ENCODE results near the gene RASGRF2.

Gene RASGRF2

GRCh38 chr5:81137833-81138232, 177.7 kb downstream of the RASGRF2 start:
- H3K27ac ChIP-seq: no peak overlapping the region
- no peak for TF ChIP-seq ZFX (IDR thresholded peaks at IDR 0.05; ENCODE audit: borderline replicate concordance)
- no peak for TF ChIP-seq CTCF (IDR thresholded peaks at IDR 0.05)

- no peak overlapping the region for H3K27ac ChIP-seq
- TF ChIP-seq ZFX (IDR thresholded peaks at IDR 0.05; ENCODE audit: borderline replicate concordance) (no peak), CTCF (IDR thresholded peaks at IDR 0.05) (no peak)
Observed at GRCh38 chr5:81140441-81140840, 180.3 kb downstream of the RASGRF2 start.

GRCh38 chr5:81140943-81141342, 180.8 kb downstream of the RASGRF2 start:
- TF ChIP-seq CTCF (IDR thresholded peaks at IDR 0.05) (no peak), ZFX (IDR thresholded peaks at IDR 0.05; ENCODE audit: borderline replicate concordance) (no peak)
- H3K27ac ChIP-seq: no peak overlapping the region

- TF ChIP-seq ZFX (IDR thresholded peaks at IDR 0.05; ENCODE audit: borderline replicate concordance) (no peak), CTCF (IDR thresholded peaks at IDR 0.05) (no peak)
Observed at GRCh38 chr5:81142108-81142507, 181.9 kb downstream of the RASGRF2 start.

GRCh38 chr5:81145329-81145935, 185.3 kb downstream of the RASGRF2 start:
- TF ChIP-seq ZFX (IDR thresholded peaks at IDR 0.05; ENCODE audit: borderline replicate concordance) (no peak), CTCF (IDR thresholded peaks at IDR 0.05) (no peak)

More at GRCh38 chr5:81142108-81142507, 181.9 kb downstream of the RASGRF2 start:
- H3K27ac ChIP-seq: no peak overlapping the region

GRCh38 chr5:81146031-81146430, 185.9 kb downstream of the RASGRF2 start:
- no peak overlapping the region for H3K27ac ChIP-seq
- TF ChIP-seq CTCF (IDR thresholded peaks at IDR 0.05) (no peak), ZFX (IDR thresholded peaks at IDR 0.05; ENCODE audit: borderline replicate concordance) (no peak)

More at GRCh38 chr5:81145329-81145935, 185.3 kb downstream of the RASGRF2 start:
- no peak overlapping the region for H3K27ac ChIP-seq

- no peak for TF ChIP-seq ZFX (IDR thresholded peaks at IDR 0.05; ENCODE audit: borderline replicate concordance)
- TF ChIP-seq CTCF (IDR thresholded peaks at IDR 0.05): no peak
- no peak overlapping the region for H3K27ac ChIP-seq
Observed at GRCh38 chr5:81147011-81147885, 187.1 kb downstream of the RASGRF2 start.
